Activated B cell treated with CpG ODN at 0.5 μM for 24 hours (primary cell): Measurements from ENCODE around the gene COX7C. TPM values are rescaled to one million over a fixed set of nuclear protein-coding genes. Genes with fewer than 3 reads are reported as not detected.
"Not testable (repeated sequence)": the region's sequence is repeated elsewhere in the genome, so short reads cannot be mapped to it uniquely, and the experiment has no call there.

Experiments
- ATAC-seq: fragments of 200-7000 bp; cut with Tn5 transposase; one replicate; pipeline ENCODE4 v1.10.0; 2021; ENCODE audit warnings: low read depth, mild to moderate bottlenecking, moderate library complexity
- CTCF ChIA-PET: fragments of 350-600 bp; sonication (Branson Sonifier 250); formaldehyde crosslinking; loops from one replicate; lab custom pipeline; 2021; ENCODE audit warnings: antibody characterized with exemption; lab: Charles Lee
- POLR2A ChIA-PET: fragments of 350-600 bp; sonication (Branson Sonifier 250); formaldehyde crosslinking; loops from one replicate; lab custom pipeline; 2021; ENCODE audit warnings: antibody characterized with exemption; lab: Charles Lee
- DNase-seq: peaks from one replicate; pipeline ENCODE4 v3.0.0; 2022
- H3K27ac Mint-ChIP-seq: one replicate; pipeline ENCODE4 v1.8.0; 2020; ENCODE audit warnings: mixed read lengths
- H3K27me3 Mint-ChIP-seq: one replicate; pipeline ENCODE4 v1.8.0; 2021; ENCODE audit warnings: mixed read lengths
- H3K36me3 Mint-ChIP-seq: one replicate; pipeline ENCODE4 v1.8.0; 2021; ENCODE audit warnings: low read depth, mixed read lengths
- H3K4me1 Mint-ChIP-seq: one replicate; pipeline ENCODE4 v1.8.0; 2021; ENCODE audit warnings: mixed read lengths
- H3K4me3 Mint-ChIP-seq: one replicate; pipeline ENCODE4 v1.8.0; 2020; ENCODE audit warnings: mild to moderate bottlenecking, mixed read lengths
- H3K9me3 Mint-ChIP-seq: one replicate; pipeline ENCODE4 v1.8.0; 2020; ENCODE audit warnings: mixed read lengths
- intact Hi-C: fragments of 100-400 bp; cut with micrococcal nuclease; formaldehyde crosslinking; loops from one replicate; pipeline ENCODE4 v1.15.1; 2024
- total RNA-seq: library from RNA; stranded (reverse); gene quantifications from 2 replicates; pipeline ENCODE4 v1.2.3, GENCODE V29; 2022
- TF ChIP-seq, protein P1 (sequence below): fragments of 200-600 bp; IDR thresholded peaks from one replicate; pipeline ENCODE4 v1.8.0; 2022; ENCODE audit warnings: antibody characterized with exemption, mild to moderate bottlenecking

Gene COX7C
- 486 and 584 TPM in 2 replicates for total RNA-seq

GRCh38 chr5:86617756-86618576 lies at the start of gene COX7C:
Gene COX7C, plus strand, starts transcription at chr5:86617941. Its CDS starts 115 bp downstream, at chr5:86618056.
- POLR2A ChIA-PET = interaction anchor here (0.5 to 0.9 kb wide), 2 partner anchors 9 to 719 kb away, joined by 3 read pairs; no protein-coding TSS in a partner anchor
- intact Hi-C loops = loop anchor here (1.0 to 10.0 kb wide), 5 partner anchors 463 to 1650 kb away; partner anchors contain the start of gene TMEM161B

DNA sequence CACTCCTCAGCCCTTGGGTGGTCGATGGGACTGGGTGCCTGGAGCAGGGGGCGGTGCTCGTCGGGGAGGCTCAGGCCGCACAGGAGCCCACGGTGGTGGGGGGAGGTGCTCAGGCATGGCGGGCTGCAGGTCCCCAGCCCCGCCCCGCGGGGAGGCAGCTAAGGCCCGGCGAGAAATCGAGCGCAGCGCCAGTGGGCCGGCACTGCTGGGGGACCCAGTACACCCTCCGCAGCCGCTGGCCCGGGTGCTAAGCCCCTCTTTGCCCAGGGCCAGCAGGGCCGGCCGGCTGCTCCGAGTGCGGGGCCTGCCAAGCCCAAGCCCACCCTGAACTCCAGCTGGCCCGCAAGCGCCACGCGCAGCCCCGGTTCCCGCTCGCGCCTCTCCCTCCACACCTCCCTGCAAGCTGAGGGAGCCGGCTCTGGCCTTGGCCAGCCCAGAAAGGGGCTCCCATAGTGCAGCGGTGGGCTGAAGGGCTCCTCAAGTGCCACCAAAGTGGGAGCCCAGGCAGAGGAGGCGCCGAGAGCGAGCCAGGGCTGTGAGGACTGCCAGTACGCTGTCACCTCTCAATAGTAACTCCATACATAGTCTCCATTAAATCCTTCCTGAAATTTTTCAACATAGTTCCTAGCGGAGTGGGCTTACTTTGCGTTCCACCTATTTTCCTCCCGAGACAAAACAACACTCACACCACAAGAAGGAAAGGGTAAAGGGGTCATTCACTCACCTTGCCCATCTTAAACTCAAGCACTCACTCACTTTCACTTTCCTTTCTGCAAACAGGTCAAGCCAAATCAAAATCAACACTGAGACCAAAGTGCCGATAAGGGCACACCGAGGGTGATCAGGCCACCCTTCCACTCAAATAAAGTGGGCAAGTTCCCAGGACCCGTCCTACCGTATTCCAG lies 48.0 kb upstream of the COX7C start:
- ATAC-seq, CTCF ChIA-PET, intact Hi-C loops, H3K36me3 Mint-ChIP-seq, H3K27me3 Mint-ChIP-seq, H3K4me3 Mint-ChIP-seq, H3K27ac Mint-ChIP-seq, POLR2A ChIA-PET, H3K9me3 Mint-ChIP-seq, DNase-seq, H3K4me1 Mint-ChIP-seq: not testable (repeated sequence)

More at GRCh38 chr5:86617756-86618576, at the start of gene COX7C:
- Mint-ChIP-seq H3K27me3 (peaks cover 7% of the 10 kb centered on the region), H3K9me3 (peaks cover 6% of the 10 kb centered on the region), H3K36me3 (peaks cover 44% of the 10 kb centered on the region), H3K4me3 (peak within 1 kb of the TSS; percentile 100), H3K4me1 (peaks cover 28% of the 10 kb centered on the region), H3K27ac (peak within 1 kb of the TSS; percentile 99)
- CTCF ChIA-PET = no interaction called here
- TF ChIP-seq, protein P1, sequence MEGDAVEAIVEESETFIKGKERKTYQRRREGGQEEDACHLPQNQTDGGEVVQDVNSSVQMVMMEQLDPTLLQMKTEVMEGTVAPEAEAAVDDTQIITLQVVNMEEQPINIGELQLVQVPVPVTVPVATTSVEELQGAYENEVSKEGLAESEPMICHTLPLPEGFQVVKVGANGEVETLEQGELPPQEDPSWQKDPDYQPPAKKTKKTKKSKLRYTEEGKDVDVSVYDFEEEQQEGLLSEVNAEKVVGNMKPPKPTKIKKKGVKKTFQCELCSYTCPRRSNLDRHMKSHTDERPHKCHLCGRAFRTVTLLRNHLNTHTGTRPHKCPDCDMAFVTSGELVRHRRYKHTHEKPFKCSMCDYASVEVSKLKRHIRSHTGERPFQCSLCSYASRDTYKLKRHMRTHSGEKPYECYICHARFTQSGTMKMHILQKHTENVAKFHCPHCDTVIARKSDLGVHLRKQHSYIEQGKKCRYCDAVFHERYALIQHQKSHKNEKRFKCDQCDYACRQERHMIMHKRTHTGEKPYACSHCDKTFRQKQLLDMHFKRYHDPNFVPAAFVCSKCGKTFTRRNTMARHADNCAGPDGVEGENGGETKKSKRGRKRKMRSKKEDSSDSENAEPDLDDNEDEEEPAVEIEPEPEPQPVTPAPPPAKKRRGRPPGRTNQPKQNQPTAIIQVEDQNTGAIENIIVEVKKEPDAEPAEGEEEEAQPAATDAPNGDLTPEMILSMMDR = no peak
- ATAC-seq (peak; percentile 96), DNase-seq (peak; percentile 77)

- H3K36me3 Mint-ChIP-seq = no peaks in the 10 kb centered on the region
- ChIA-PET CTCF (no interaction called here), POLR2A (no interaction called here)
- no peaks in the 10 kb centered on the region for H3K27me3 Mint-ChIP-seq
- no peaks in the 10 kb centered on the region for H3K4me1 Mint-ChIP-seq
- ATAC-seq (no peak), DNase-seq (no peak)
- TF ChIP-seq, protein P1 = no peak
- no peak overlapping the region for H3K4me3 Mint-ChIP-seq
- H3K27ac Mint-ChIP-seq = no peak overlapping the region
- intact Hi-C loops = no loop called here
- no peaks in the 10 kb centered on the region for H3K9me3 Mint-ChIP-seq
Measured at GRCh38 chr5:86570427-86571083, 47.2 kb upstream of the COX7C start.

DNA sequence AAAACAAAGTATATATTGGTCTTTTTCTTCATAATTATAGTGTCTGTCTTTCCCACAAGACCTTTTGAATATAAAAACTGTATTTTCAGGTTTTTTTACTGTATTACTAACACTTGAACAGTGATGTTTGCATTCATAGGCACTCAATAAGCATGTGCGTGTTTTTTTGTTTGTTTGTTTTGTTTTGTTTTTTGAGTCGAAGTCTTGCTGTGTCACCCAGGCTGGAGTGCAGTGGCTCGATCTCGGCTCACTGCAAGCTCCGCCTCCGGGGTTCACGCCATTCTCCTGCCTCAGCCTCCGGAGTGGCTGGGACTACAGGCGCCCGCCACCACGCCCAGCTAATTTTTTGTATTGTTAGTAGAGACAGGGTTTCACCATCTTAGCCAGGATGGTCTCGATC lies 46.6 kb upstream of the COX7C start:
- H3K27me3 Mint-ChIP-seq, H3K4me1 Mint-ChIP-seq, intact Hi-C loops, POLR2A ChIA-PET, H3K27ac Mint-ChIP-seq, H3K4me3 Mint-ChIP-seq, CTCF ChIA-PET, DNase-seq, H3K9me3 Mint-ChIP-seq, H3K36me3 Mint-ChIP-seq, ATAC-seq: not testable (repeated sequence)

DNA sequence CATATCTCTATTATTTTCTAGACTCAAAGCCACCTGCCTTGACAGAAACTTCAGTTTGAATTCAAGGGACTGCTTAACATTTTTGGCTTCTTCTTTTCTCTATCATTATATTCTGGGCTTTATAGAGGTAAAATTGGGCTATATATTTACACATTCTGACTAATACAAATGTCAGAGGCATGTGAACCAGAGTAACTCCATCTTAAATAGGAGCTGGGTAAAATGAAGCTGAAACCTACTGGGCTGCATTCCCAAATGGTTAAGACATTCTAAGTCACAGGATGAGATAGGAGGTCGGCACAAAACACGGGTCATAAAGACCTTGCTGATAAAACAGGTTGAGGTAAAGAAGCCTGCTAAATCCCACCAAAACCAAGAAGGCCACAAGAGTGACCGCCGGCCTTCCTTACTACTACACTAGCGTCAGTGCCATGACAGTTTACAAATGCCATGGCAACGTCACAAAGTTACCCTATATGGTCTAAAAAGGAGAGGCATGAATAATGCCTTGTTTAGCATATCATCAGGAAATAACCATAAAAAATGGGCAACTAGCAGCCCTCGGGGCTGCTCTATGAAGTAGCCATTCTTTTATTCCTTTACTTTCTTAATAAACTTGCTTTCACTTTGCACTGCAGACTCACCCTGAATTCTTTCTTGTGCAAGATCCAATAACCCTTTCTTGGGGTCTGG lies 44.8 kb upstream of the COX7C start:
- Mint-ChIP-seq H3K4me1 (no peaks in the 10 kb centered on the region), H3K9me3 (no peaks in the 10 kb centered on the region), H3K36me3 (no peaks in the 10 kb centered on the region), H3K4me3 (no peak overlapping the region), H3K27ac (no peak overlapping the region), H3K27me3 (peaks cover 3% of the 10 kb centered on the region)
- no peak for ATAC-seq
- CTCF ChIA-PET = no interaction called here
- TF ChIP-seq, protein P1 = no peak
- no peak for DNase-seq
- intact Hi-C loops = no loop called here
- POLR2A ChIA-PET = no interaction called here
